GM21619 (cell line): ENCODE results near the gene GPC6.

Experiments
- ATAC-seq: cut with Tn5 transposase; IDR thresholded peaks from one replicate; pipeline ENCODE4 v1.9.1; 2021; ENCODE audit not compliant: unreplicated experiment

The GPC6 gene

GRCh38 chr13:93767917-93768409 is 541.4 kb downstream of the GPC6 start:
- ATAC-seq: no peak

GRCh38 chr13:93769101-93769500 is 542.5 kb downstream of the GPC6 start:
- no peak for ATAC-seq

GRCh38 chr13:93769607-93770006 is 543.0 kb downstream of the GPC6 start:
- no peak for ATAC-seq

GRCh38 chr13:93771227-93771626 is 544.6 kb downstream of the GPC6 start:
- ATAC-seq: no peak

GRCh38 chr13:93771782-93772181 is 545.2 kb downstream of the GPC6 start:
- ATAC-seq: no peak

- no peak for ATAC-seq
Observed at GRCh38 chr13:93774506-93774905, 547.9 kb downstream of the GPC6 start.

- ATAC-seq: no peak
Observed at GRCh38 chr13:93775027-93775426, 548.4 kb downstream of the GPC6 start.

GRCh38 chr13:93775507-93776108 is 549.0 kb downstream of the GPC6 start:
- no peak for ATAC-seq

- ATAC-seq: no peak
Observed at GRCh38 chr13:93776936-93777335, 550.3 kb downstream of the GPC6 start.

- ATAC-seq: no peak
Observed at GRCh38 chr13:93777504-93777903, 550.9 kb downstream of the GPC6 start.

GRCh38 chr13:93778548-93778947 is 551.9 kb downstream of the GPC6 start:
- ATAC-seq: no peak

GRCh38 chr13:93784191-93784590 is 557.6 kb downstream of the GPC6 start:
- no peak for ATAC-seq

GRCh38 chr13:93786846-93787489 is 560.4 kb downstream of the GPC6 start:
- no peak for ATAC-seq

- no peak for ATAC-seq
Observed at GRCh38 chr13:93788456-93788855, 561.8 kb downstream of the GPC6 start.

GRCh38 chr13:93789058-93789457 is 562.5 kb downstream of the GPC6 start:
- no peak for ATAC-seq

- peak; percentile 85 for ATAC-seq
Observed at GRCh38 chr13:93794197-93794885, 567.7 kb downstream of the GPC6 start.

GRCh38 chr13:93797463-93797862 is 570.9 kb downstream of the GPC6 start:
- no peak for ATAC-seq

- ATAC-seq: no peak
Observed at GRCh38 chr13:93800342-93800741, 573.7 kb downstream of the GPC6 start.

- no peak for ATAC-seq
Observed at GRCh38 chr13:93805736-93806135, 579.1 kb downstream of the GPC6 start.

- no peak for ATAC-seq
Observed at GRCh38 chr13:93806861-93807260, 580.3 kb downstream of the GPC6 start.

GRCh38 chr13:93810264-93810663 is 583.7 kb downstream of the GPC6 start:
- no peak for ATAC-seq

- ATAC-seq: no peak
Observed at GRCh38 chr13:93811071-93811737, 584.6 kb downstream of the GPC6 start.
